Fibroblast of villous mesenchyme (primary cell): Measurements from ENCODE around the gene SMG6. TPM values are rescaled to one million over a fixed set of nuclear protein-coding genes. Genes with fewer than 3 reads are reported as not detected.
A peak's percentile ranks its signal among the peaks of the same experiment; 100 is the strongest.

Experiments
- DNase-seq: peaks from one replicate; pipeline ENCODE4 v3.0.0-alpha.2; 2010; ENCODE audit warnings: low read depth
- H3K4me3 ChIP-seq: 2 replicates; pipeline ENCODE4 v1.5.1; 2011; ENCODE audit warnings: low read depth, mild to moderate bottlenecking, low read length
- total RNA-seq: library from RNA; depleted of rRNA; stranded (reverse); fragments of >200 nt; gene quantifications from 2 replicates; pipeline ENCODE4 v1.2.3, GENCODE V29; 2012
- TF ChIP-seq, protein P1 (sequence below): IDR thresholded peaks from 2 replicates; pipeline ENCODE4 v1.5.1; 2012; ENCODE audit warnings: low read depth, mild to moderate bottlenecking, low read length; ENCODE audit not compliant: insufficient read depth

The SMG6 gene
- total RNA-seq, 1 donor = 50.5 TPM

DNA sequence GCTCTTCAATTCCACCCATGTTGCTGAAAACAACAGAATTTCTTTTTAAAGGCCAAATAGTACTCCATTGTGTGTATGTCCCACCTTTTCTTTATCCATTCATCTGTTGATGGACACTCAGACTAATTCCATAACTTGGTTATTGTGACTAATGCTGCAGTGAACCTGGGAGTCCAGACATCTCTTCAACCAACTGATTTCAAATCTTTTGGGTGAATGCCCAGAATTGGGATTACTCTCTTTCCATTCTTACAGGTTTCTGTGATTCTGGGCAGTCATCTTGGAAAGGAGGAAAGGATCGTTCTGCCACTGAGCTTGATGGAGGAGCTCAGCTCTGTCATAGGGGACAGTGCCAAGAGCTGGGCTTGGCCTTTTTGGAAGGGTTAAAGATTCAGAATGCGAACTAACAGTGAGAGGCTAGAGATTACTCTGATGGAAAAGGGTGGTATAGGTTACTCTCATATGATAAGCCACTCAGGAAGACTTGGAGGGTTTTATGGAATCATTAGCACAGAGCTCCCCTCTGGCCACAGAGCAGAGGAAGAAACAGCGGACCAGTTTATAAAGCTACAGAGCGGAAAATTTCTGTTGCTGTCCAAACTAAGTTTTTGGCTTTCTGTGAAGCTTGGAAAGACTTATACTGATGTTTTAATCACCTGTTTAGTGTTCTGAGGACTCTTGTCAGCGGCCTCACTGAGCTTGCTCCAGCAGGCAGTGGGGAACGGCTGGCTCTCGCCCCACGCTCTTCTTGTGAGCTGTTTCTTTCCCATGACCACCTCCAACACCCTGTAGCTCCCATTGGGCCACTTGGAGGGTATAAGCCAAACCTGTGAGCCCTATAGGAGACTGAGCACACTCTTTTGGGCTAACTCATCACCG lies 200.4 kb downstream of the SMG6 start:
- DNase-seq = peak; percentile 88
- TF ChIP-seq, protein P1, sequence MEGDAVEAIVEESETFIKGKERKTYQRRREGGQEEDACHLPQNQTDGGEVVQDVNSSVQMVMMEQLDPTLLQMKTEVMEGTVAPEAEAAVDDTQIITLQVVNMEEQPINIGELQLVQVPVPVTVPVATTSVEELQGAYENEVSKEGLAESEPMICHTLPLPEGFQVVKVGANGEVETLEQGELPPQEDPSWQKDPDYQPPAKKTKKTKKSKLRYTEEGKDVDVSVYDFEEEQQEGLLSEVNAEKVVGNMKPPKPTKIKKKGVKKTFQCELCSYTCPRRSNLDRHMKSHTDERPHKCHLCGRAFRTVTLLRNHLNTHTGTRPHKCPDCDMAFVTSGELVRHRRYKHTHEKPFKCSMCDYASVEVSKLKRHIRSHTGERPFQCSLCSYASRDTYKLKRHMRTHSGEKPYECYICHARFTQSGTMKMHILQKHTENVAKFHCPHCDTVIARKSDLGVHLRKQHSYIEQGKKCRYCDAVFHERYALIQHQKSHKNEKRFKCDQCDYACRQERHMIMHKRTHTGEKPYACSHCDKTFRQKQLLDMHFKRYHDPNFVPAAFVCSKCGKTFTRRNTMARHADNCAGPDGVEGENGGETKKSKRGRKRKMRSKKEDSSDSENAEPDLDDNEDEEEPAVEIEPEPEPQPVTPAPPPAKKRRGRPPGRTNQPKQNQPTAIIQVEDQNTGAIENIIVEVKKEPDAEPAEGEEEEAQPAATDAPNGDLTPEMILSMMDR = no peak
- no peak overlapping the region for H3K4me3 ChIP-seq

DNA sequence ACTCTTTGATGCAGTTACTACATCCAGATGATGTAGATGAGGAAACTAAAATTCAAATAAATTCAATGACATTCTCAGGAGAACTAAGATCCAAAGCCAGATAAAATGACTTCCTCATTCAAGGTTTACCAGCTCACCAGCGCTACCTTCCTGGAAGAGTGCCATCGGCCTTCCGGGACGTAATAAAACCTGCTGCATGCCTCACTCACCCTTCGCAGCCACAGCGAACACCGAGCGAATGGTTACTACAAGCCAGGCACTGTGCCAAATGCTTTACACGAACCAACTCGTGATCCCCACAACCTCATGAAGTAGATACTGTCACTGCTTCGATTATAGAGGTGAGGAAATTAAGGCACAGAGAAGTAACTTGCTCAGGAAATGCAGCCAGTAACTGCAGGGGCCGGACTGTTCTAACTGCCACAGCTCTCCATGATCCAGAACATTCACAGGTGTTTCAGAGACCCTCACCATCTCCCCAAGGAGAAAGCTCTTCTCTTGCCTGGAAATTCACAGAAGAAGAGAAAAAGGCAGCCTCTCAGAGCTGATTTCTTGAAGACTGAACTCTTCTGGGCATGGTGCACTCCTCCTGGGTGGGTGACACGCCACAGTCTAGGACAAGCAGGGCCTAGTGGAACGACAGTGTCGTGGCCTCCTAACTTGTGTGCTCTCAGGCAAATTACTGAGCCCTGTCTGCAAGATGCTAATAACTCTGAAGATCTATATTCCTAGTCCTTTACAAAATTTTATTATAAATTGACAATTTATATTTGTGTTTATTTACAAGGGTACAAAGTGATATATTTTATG lies 201.9 kb downstream of the SMG6 start:
- H3K4me3 ChIP-seq = no peak overlapping the region
- TF ChIP-seq, protein P1 = no peak
- peak; percentile 56 for DNase-seq

DNA sequence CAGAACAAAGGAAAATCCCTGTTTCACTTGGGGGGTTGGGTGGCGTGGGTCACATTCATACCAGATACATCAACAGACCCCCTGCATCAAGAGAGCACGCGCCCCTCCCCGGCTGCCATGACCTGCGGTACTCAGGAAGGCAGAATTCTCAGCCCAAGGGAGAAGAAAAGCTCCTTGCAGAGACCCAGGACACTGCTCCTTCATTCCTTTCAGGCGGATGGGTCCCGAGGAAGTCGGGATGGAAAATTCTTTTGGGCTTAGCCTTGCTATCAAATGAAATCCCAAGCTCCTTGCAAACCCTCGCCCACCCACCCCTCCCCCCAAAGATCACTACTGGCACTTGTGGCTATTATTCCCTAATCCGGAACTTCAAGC lies 208.1 kb downstream of the SMG6 start:
- DNase-seq = no peak
- H3K4me3 ChIP-seq = no peak overlapping the region
- TF ChIP-seq, protein P1 = no peak

DNA sequence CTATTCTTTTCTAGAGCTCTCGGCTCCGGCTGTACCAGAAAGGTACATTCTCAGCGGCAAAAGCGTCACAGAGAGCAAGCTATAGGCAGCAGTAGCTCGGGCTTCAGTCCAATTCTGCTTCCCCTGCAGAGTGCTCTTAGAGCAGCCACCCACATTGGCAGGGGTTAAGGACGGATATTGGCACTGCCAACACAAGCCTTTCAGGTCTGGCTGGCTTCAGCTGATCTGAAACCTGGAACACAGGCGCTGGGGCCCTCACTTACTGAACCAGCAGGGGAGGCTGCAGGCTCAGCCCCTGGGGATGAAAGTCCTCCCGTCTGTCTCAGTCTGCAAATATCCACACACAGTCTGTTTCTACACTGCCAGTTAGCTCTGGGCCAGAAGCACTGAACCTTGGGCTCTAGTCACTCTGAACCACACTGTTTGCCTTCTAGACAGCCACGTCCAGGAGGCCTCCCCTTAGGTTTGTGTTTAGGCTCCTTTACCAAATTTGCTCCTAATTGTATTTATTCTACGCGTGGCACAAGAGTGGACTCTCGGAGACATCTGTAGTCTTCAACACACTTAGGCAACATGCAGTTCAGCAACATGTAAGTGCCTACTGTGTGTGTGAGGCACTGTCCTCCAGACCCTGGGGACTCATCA lies 208.6 kb downstream of the SMG6 start:
- TF ChIP-seq, protein P1 = peak; percentile 85
- no peak overlapping the region for H3K4me3 ChIP-seq
- peak; percentile 79 for DNase-seq

DNA sequence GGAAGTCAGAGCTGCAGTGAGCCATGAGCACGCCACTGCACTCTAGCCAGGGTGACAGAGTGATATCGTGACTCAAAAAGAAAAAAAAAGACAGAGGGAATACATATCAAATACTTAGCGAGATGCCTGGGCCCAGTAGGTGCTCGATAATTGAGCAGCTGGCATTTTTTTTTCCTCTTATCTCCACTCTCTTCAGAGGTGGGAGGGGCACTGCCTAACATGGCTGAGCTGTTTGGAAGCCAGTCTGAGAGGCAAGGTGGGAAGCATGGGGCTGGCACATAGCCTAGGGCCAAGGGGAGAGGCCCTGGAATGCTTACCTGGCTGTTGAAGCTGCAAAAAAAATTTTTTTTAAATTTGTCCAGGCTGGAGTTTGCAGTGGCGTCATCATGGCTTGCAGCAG lies 210.2 kb downstream of the SMG6 start:
- no peak overlapping the region for H3K4me3 ChIP-seq
- no peak for DNase-seq
- TF ChIP-seq, protein P1 = no peak

DNA sequence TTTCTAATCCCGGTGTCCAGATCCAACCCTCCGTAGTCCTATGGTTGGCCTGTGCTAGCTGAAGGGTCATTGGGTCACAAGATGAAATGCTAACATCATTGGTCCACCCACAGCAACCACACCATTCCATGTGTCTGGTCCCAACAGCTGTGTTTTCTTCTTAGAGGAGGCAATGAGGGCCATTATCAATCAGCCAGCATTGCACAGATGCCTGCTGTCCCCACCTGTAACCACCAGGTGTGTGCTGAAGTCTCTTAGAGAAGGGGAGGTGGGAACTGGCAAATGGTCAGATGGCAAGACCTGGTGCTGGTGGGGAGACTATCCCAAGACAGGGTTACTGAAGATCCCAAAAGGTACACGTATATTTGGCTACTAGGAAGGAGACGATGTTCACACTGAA lies 211.3 kb downstream of the SMG6 start:
- TF ChIP-seq, protein P1 = no peak
- no peak overlapping the region for H3K4me3 ChIP-seq
- no peak for DNase-seq
